ENCODE results near the gene MRPL45.
A peak's percentile ranks its signal among the peaks of the same experiment; 100 is the strongest.
"Not testable (repeated sequence)": the region's sequence is repeated elsewhere in the genome, so short reads cannot be mapped to it uniquely, and the experiment has no call there.

The MRPL45 gene

GRCh38 chr17:38296834-38297517 lies at the start of gene MRPL45:
Gene MRPL45, plus strand, starts transcription at chr17:38297168. Its CDS starts 16 bp downstream, at chr17:38297184.
- DNase-seq, result peak; percentile 93

GRCh38 chr17:38253191-38253590 lies 43.8 kb upstream of the MRPL45 start:
- not testable (repeated sequence) for DNase-seq

GRCh38 chr17:38254357-38254756 lies 42.6 kb upstream of the MRPL45 start:
- not testable (repeated sequence) for DNase-seq

- peak; percentile 79 for DNase-seq
These were observed 39.9 kb upstream of the MRPL45 start for GRCh38 chr17:38257013-38257621.

GRCh38 chr17:38265974-38266506 lies 30.9 kb upstream of the MRPL45 start:
- DNase-seq, result not testable (repeated sequence)

- not testable (repeated sequence) for DNase-seq
These were observed 30.4 kb upstream of the MRPL45 start for GRCh38 chr17:38266571-38266970.

GRCh38 chr17:38268138-38268537 lies 28.8 kb upstream of the MRPL45 start:
- DNase-seq, result not testable (repeated sequence)

- DNase-seq, result not testable (repeated sequence)
These were observed 27.9 kb upstream of the MRPL45 start for GRCh38 chr17:38269045-38269444.

GRCh38 chr17:38269552-38269951 lies 27.4 kb upstream of the MRPL45 start:
- not testable (repeated sequence) for DNase-seq

GRCh38 chr17:38285994-38286393 lies 11.0 kb upstream of the MRPL45 start:
- not testable (repeated sequence) for DNase-seq

GRCh38 chr17:38286501-38287091 lies 10.4 kb upstream of the MRPL45 start:
- DNase-seq, result not testable (repeated sequence)

- peak; percentile 1 for DNase-seq
These were observed 8.6 kb upstream of the MRPL45 start for GRCh38 chr17:38288217-38288827.

GRCh38 chr17:38289760-38290159 lies 7.2 kb upstream of the MRPL45 start:
- DNase-seq, result not testable (repeated sequence)

- DNase-seq, result not testable (repeated sequence)
These were observed 1.2 kb upstream of the MRPL45 start for GRCh38 chr17:38295602-38296365.

GRCh38 chr17:38315497-38315896 lies 18.5 kb downstream of the MRPL45 start:
- DNase-seq, result no peak

GRCh38 chr17:38317081-38317480 lies 20.1 kb downstream of the MRPL45 start:
- no peak for DNase-seq

- no peak for DNase-seq
These were observed 23.5 kb downstream of the MRPL45 start for GRCh38 chr17:38320482-38320881.

GRCh38 chr17:38322156-38322779 lies 25.3 kb downstream of the MRPL45 start:
- DNase-seq, result peak; percentile 16

GRCh38 chr17:38322897-38323296 lies 25.9 kb downstream of the MRPL45 start:
- DNase-seq, result no peak

- DNase-seq, result no peak
These were observed 27.3 kb downstream of the MRPL45 start for GRCh38 chr17:38324141-38324697.

GRCh38 chr17:38324772-38325171 lies 27.8 kb downstream of the MRPL45 start:
- DNase-seq, result no peak

Data from NCI-H2029 (cell line).